ENCODE results near the gene UBFD1.

UBFD1 gene

DNA sequence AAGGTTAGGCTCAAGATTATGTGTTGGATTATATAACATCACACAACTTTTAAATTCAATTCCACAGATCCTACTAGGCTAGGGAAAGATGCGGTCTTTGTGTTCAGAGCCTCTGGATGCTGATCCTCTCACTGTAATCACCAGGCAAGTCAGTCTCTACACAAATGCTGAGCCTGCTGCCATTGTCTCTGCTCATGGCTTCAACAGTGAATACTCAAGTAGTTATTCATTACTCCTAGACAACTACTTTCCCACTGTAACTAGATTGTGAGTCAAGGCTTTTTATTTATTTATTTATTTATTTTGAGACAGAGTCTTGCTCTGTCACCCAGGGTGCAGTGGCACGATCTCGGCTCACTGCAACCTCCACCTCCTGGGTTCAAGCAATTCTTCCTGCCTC, 54.4 kb downstream of the UBFD1 start:
- Histone ChIP-seq H3K27ac (replicated peaks; ENCODE audit: low read length) (no peak overlapping the region), H3K4me1 (ENCODE audit: control insufficient read depth in 2 of 2, insufficient read depth in 1 of 2, low read depth in 1 of 2, low read length in 2 of 2) (no peaks in the 10 kb centered on the region), H2BK12ac (ENCODE audit: low read length) (no peak overlapping the region), H3K4me3 (ENCODE audit: low read length in 2 of 2) (no peak overlapping the region), H3K9me3 (replicated peaks in 1 of 2; ENCODE audit: control insufficient read depth in 2 of 2, insufficient read depth in 1 of 2, low read depth in 1 of 2, low read length in 2 of 2) (no peaks in the 10 kb centered on the region), H2BK5ac (ENCODE audit: low read length) (no peak overlapping the region), H2BK120ac (ENCODE audit: low read depth, low read length) (no peak overlapping the region), H3K79me1 (ENCODE audit: low read depth, low read length) (no peaks in the 10 kb centered on the region), H3K27me3 (ENCODE audit: control insufficient read depth in 3 of 3, insufficient read depth in 3 of 3, low read depth in 1 of 3, low read length in 3 of 3) (no peaks in the 10 kb centered on the region), H4K8ac (ENCODE audit: low read depth, low read length) (no peak overlapping the region), H3K4ac (ENCODE audit: low read length) (no peak overlapping the region), H3K9ac (ENCODE audit: low read depth, low read length, poor library complexity) (no peak overlapping the region), H3K18ac (ENCODE audit: low read length) (no peak overlapping the region), H3K4me2 (ENCODE audit: insufficient read depth, low read length, poor library complexity, severe bottlenecking) (no peak overlapping the region), H2BK15ac (ENCODE audit: low read length) (no peak overlapping the region), H3K36me3 (replicated peaks in 1 of 2; ENCODE audit: control insufficient read depth in 2 of 2, insufficient read depth in 2 of 2, low read length in 2 of 2) (peaks cover 9 to 75% of the 10 kb centered on the region in 2 donors), H3K23ac (ENCODE audit: low read depth, low read length, poor library complexity) (no peak overlapping the region), H2AK5ac (ENCODE audit: low read depth, low read length) (no peak overlapping the region), H2AFZ (ENCODE audit: low read length) (no peak overlapping the region), H4K91ac (ENCODE audit: low read depth, low read length, poor library complexity) (no peak overlapping the region), H3K14ac (ENCODE audit: low read length) (no peak overlapping the region)
- no peak for DNase-seq (ENCODE audit: low spot score)
- WGBS, 2 donors (ENCODE audit: extremely low coverage in 2 of 2, insufficient read length in 2 of 2, insufficient replicate concordance in 1 of 2): no CpG with 5 or more reads among the region's 3 CpGs

- H3K79me1 ChIP-seq (ENCODE audit: low read depth, low read length): no peaks in the 10 kb centered on the region
- no peak overlapping the region for H4K8ac ChIP-seq (ENCODE audit: low read depth, low read length)
- no peaks in the 10 kb centered on the region for H3K4me1 ChIP-seq (ENCODE audit: control insufficient read depth in 2 of 2, insufficient read depth in 1 of 2, low read depth in 1 of 2, low read length in 2 of 2)
- H3K23ac ChIP-seq (ENCODE audit: low read depth, low read length, poor library complexity): no peak overlapping the region
- no peak overlapping the region for H2BK15ac ChIP-seq (ENCODE audit: low read length)
- no peak overlapping the region for H2BK120ac ChIP-seq (ENCODE audit: low read depth, low read length)
- H3K4me3 ChIP-seq (ENCODE audit: low read length in 2 of 2): no peak overlapping the region
- DNase-seq (ENCODE audit: low spot score): no peak
- H3K9me3 ChIP-seq (replicated peaks in 1 of 2; ENCODE audit: control insufficient read depth in 2 of 2, insufficient read depth in 1 of 2, low read depth in 1 of 2, low read length in 2 of 2): no peaks in the 10 kb centered on the region
- no peak overlapping the region for H2AK5ac ChIP-seq (ENCODE audit: low read depth, low read length)
- H3K36me3 ChIP-seq (replicated peaks in 1 of 2; ENCODE audit: control insufficient read depth in 2 of 2, insufficient read depth in 2 of 2, low read length in 2 of 2): peaks cover 11 to 84% of the 10 kb centered on the region in 2 donors
- H3K18ac ChIP-seq (ENCODE audit: low read length): no peak overlapping the region
- H3K14ac ChIP-seq (ENCODE audit: low read length): no peak overlapping the region
- H3K27ac ChIP-seq (replicated peaks; ENCODE audit: low read length): no peak overlapping the region
- H4K91ac ChIP-seq (ENCODE audit: low read depth, low read length, poor library complexity): no peak overlapping the region
- no peaks in the 10 kb centered on the region for H3K27me3 ChIP-seq (ENCODE audit: control insufficient read depth in 3 of 3, insufficient read depth in 3 of 3, low read depth in 1 of 3, low read length in 3 of 3)
- no CpG with 5 or more reads among the region's 9 CpGs for WGBS, 2 donors (ENCODE audit: extremely low coverage in 2 of 2, insufficient read length in 2 of 2, insufficient replicate concordance in 1 of 2)
- H3K9ac ChIP-seq (ENCODE audit: low read depth, low read length, poor library complexity): no peak overlapping the region
- H2BK5ac ChIP-seq (ENCODE audit: low read length): no peak overlapping the region
- no peak overlapping the region for H2BK12ac ChIP-seq (ENCODE audit: low read length)
- H3K4me2 ChIP-seq (ENCODE audit: insufficient read depth, low read length, poor library complexity, severe bottlenecking): no peak overlapping the region
- no peak overlapping the region for H2AFZ ChIP-seq (ENCODE audit: low read length)
- no peak overlapping the region for H3K4ac ChIP-seq (ENCODE audit: low read length)
Measured at GRCh38 chr16:23615805-23616204, 58.3 kb downstream of the UBFD1 start.
